Measurements from ENCODE around the gene NTRK2. TPM values are rescaled to one million over a fixed set of nuclear protein-coding genes. Genes with fewer than 3 reads are reported as not detected.

NTRK2 gene
- total RNA-seq, 2 experiments from 2014 or later, result 1.8 TPM

- Mint-ChIP-seq H3K27me3 (peaks cover 15% of the 10 kb centered on the region), H3K4me3 (no peak overlapping the region), H3K9me3 (ENCODE audit: low read depth) (no peaks in the 10 kb centered on the region), H3K27ac (no peak overlapping the region), H3K4me1 (no peaks in the 10 kb centered on the region), H3K36me3 (ENCODE audit: low read depth) (no peaks in the 10 kb centered on the region)
- ChIA-PET CTCF (interaction anchor here (1.0 kb wide), 1 partner anchor 259 kb away, joined by 3 read pairs; no protein-coding TSS in a partner anchor), POLR2A (no interaction called here)
- intact Hi-C loops (cut with DNase I, micrococcal nuclease), result loop anchor here (1.0 to 10.0 kb wide), 4 partner anchors 257 to 557 kb away; partner anchors contain the start of gene NTRK2 (in 1 of the 2)
- peak; percentile 96 for ATAC-seq
- peak; percentile 81 for DNase-seq
Measured at GRCh38 chr9:84953797-84954705, 284.5 kb downstream of the NTRK2 start.

- DNase-seq (no peak), ATAC-seq (no peak)
- no peak overlapping the region for H3K27ac Mint-ChIP-seq
- H3K36me3 Mint-ChIP-seq (ENCODE audit: low read depth), result no peaks in the 10 kb centered on the region
- H3K4me3 Mint-ChIP-seq, result no peak overlapping the region
- ChIA-PET CTCF (no interaction called here), POLR2A (no interaction called here)
- no peaks in the 10 kb centered on the region for H3K9me3 Mint-ChIP-seq (ENCODE audit: low read depth)
- H3K4me1 Mint-ChIP-seq, result no peaks in the 10 kb centered on the region
- H3K27me3 Mint-ChIP-seq, result peaks cover 15% of the 10 kb centered on the region
- intact Hi-C loops (cut with DNase I, micrococcal nuclease), result loop anchor here in 1 of 2 experiments (2.0 to 10.0 kb wide), 2 partner anchors 290 to 550 kb away; partner anchors contain the start of gene NTRK2
Measured at GRCh38 chr9:84955155-84955554, 285.6 kb downstream of the NTRK2 start.

GRCh38 chr9:84955971-84956370, 286.4 kb downstream of the NTRK2 start:
- CTCF ChIA-PET, result no interaction called here
- POLR2A ChIA-PET, result no interaction called here
- no peak overlapping the region for H3K27ac Mint-ChIP-seq
- peaks cover 15% of the 10 kb centered on the region for H3K27me3 Mint-ChIP-seq
- DNase-seq, result no peak
- H3K4me1 Mint-ChIP-seq, result no peaks in the 10 kb centered on the region
- H3K4me3 Mint-ChIP-seq, result no peak overlapping the region
- H3K36me3 Mint-ChIP-seq (ENCODE audit: low read depth), result no peaks in the 10 kb centered on the region
- intact Hi-C loops (cut with DNase I, micrococcal nuclease), result loop anchor here in 1 of 2 experiments (2.0 to 10.0 kb wide), 2 partner anchors 291 to 551 kb away; partner anchors contain the start of gene NTRK2
- no peaks in the 10 kb centered on the region for H3K9me3 Mint-ChIP-seq (ENCODE audit: low read depth)
- ATAC-seq, result no peak

GRCh38 chr9:84959339-84959738, 289.8 kb downstream of the NTRK2 start:
- CTCF ChIA-PET, result no interaction called here
- ATAC-seq, result no peak

GRCh38 chr9:84966876-84967830, 297.6 kb downstream of the NTRK2 start:
- CTCF ChIA-PET, result interaction anchor here (0.6 kb wide), 3 partner anchors 253 to 277 kb away, joined by 3 read pairs; no protein-coding TSS in a partner anchor
- Mint-ChIP-seq H3K36me3 (ENCODE audit: low read depth) (no peaks in the 10 kb centered on the region), H3K27me3 (peaks cover 8% of the 10 kb centered on the region), H3K4me1 (no peaks in the 10 kb centered on the region), H3K27ac (no peak overlapping the region), H3K4me3 (no peak overlapping the region), H3K9me3 (ENCODE audit: low read depth) (no peaks in the 10 kb centered on the region)
- no peak for DNase-seq
- no peak for ATAC-seq
- POLR2A ChIA-PET, result no interaction called here
- intact Hi-C loops (cut with DNase I, micrococcal nuclease), result no loop called here

More at GRCh38 chr9:84959339-84959738, 289.8 kb downstream of the NTRK2 start:
- POLR2A ChIA-PET, result no interaction called here
- H3K4me1 Mint-ChIP-seq, result no peaks in the 10 kb centered on the region
- no peak overlapping the region for H3K27ac Mint-ChIP-seq
- H3K9me3 Mint-ChIP-seq (ENCODE audit: low read depth), result no peaks in the 10 kb centered on the region
- intact Hi-C loops (cut with DNase I, micrococcal nuclease), result loop anchor here in 1 of 2 experiments (10.0 kb wide), 1 partner anchor 295 kb away; the partner anchor contains the start of gene NTRK2
- H3K4me3 Mint-ChIP-seq, result no peak overlapping the region
- no peaks in the 10 kb centered on the region for H3K36me3 Mint-ChIP-seq (ENCODE audit: low read depth)
- peaks cover 10% of the 10 kb centered on the region for H3K27me3 Mint-ChIP-seq
- no peak for DNase-seq

- CTCF ChIA-PET, result interaction anchor here (0.9 kb wide), 1 partner anchor 16 kb away, joined by 3 read pairs; no protein-coding TSS in a partner anchor
- no peaks in the 10 kb centered on the region for H3K9me3 Mint-ChIP-seq (ENCODE audit: low read depth)
- peaks cover 8% of the 10 kb centered on the region for H3K27me3 Mint-ChIP-seq
- no peak overlapping the region for H3K4me3 Mint-ChIP-seq
- intact Hi-C loops (cut with DNase I, micrococcal nuclease), result no loop called here
- no peak for DNase-seq
- H3K27ac Mint-ChIP-seq, result no peak overlapping the region
- no peak for ATAC-seq
- no peaks in the 10 kb centered on the region for H3K36me3 Mint-ChIP-seq (ENCODE audit: low read depth)
- POLR2A ChIA-PET, result no interaction called here
- no peaks in the 10 kb centered on the region for H3K4me1 Mint-ChIP-seq
Measured at GRCh38 chr9:84969084-84969483, 299.6 kb downstream of the NTRK2 start.

- no peaks in the 10 kb centered on the region for H3K9me3 Mint-ChIP-seq (ENCODE audit: low read depth)
- CTCF ChIA-PET, result interaction anchor here (0.9 kb wide), 1 partner anchor 15 kb away, joined by 3 read pairs; no protein-coding TSS in a partner anchor
- ATAC-seq (no peak), DNase-seq (no peak)
- intact Hi-C loops (cut with DNase I, micrococcal nuclease), result no loop called here
- peaks cover 8% of the 10 kb centered on the region for H3K27me3 Mint-ChIP-seq
- POLR2A ChIA-PET, result no interaction called here
- no peak overlapping the region for H3K27ac Mint-ChIP-seq
- no peaks in the 10 kb centered on the region for H3K4me1 Mint-ChIP-seq
- H3K4me3 Mint-ChIP-seq, result no peak overlapping the region
- no peaks in the 10 kb centered on the region for H3K36me3 Mint-ChIP-seq (ENCODE audit: low read depth)
Measured at GRCh38 chr9:84969736-84970135, 300.2 kb downstream of the NTRK2 start.

- POLR2A ChIA-PET, result no interaction called here
- ATAC-seq (no peak), DNase-seq (no peak)
- no peak overlapping the region for H3K27ac Mint-ChIP-seq
- H3K36me3 Mint-ChIP-seq (ENCODE audit: low read depth), result no peaks in the 10 kb centered on the region
- no peaks in the 10 kb centered on the region for H3K9me3 Mint-ChIP-seq (ENCODE audit: low read depth)
- H3K27me3 Mint-ChIP-seq, result peaks cover 6% of the 10 kb centered on the region
- H3K4me1 Mint-ChIP-seq, result no peaks in the 10 kb centered on the region
- no peak overlapping the region for H3K4me3 Mint-ChIP-seq
- CTCF ChIA-PET, result no interaction called here
- intact Hi-C loops (cut with DNase I, micrococcal nuclease), result no loop called here
Measured at GRCh38 chr9:84970432-84970831, 300.9 kb downstream of the NTRK2 start.

- Mint-ChIP-seq H3K4me3 (no peak overlapping the region), H3K4me1 (no peaks in the 10 kb centered on the region), H3K36me3 (ENCODE audit: low read depth) (no peaks in the 10 kb centered on the region), H3K9me3 (ENCODE audit: low read depth) (no peaks in the 10 kb centered on the region), H3K27me3 (peaks cover 4% of the 10 kb centered on the region), H3K27ac (no peak overlapping the region)
- ChIA-PET CTCF (interaction anchor here (0.7 kb wide), 1 partner anchor 548 kb away, joined by 3 read pairs; no protein-coding TSS in a partner anchor), POLR2A (no interaction called here)
- DNase-seq (no peak), ATAC-seq (no peak)
- intact Hi-C loops (cut with DNase I, micrococcal nuclease), result no loop called here
Measured at GRCh38 chr9:84971571-84971970, 302.0 kb downstream of the NTRK2 start.

GRCh38 chr9:84974258-84974657, 304.7 kb downstream of the NTRK2 start:
- Mint-ChIP-seq H3K9me3 (ENCODE audit: low read depth) (no peaks in the 10 kb centered on the region), H3K4me1 (no peaks in the 10 kb centered on the region), H3K4me3 (no peak overlapping the region), H3K27me3 (peaks cover 4% of the 10 kb centered on the region), H3K27ac (no peak overlapping the region), H3K36me3 (ENCODE audit: low read depth) (no peaks in the 10 kb centered on the region)
- no peak for ATAC-seq
- intact Hi-C loops (cut with DNase I, micrococcal nuclease), result no loop called here
- no peak for DNase-seq
- CTCF ChIA-PET, result no interaction called here
- POLR2A ChIA-PET, result no interaction called here

- H3K4me3 Mint-ChIP-seq, result no peak overlapping the region
- intact Hi-C loops (cut with DNase I, micrococcal nuclease), result no loop called here
- ChIA-PET CTCF (no interaction called here), POLR2A (no interaction called here)
- H3K9me3 Mint-ChIP-seq (ENCODE audit: low read depth), result no peaks in the 10 kb centered on the region
- DNase-seq, result no peak
- no peaks in the 10 kb centered on the region for H3K4me1 Mint-ChIP-seq
- no peak for ATAC-seq
- no peaks in the 10 kb centered on the region for H3K36me3 Mint-ChIP-seq (ENCODE audit: low read depth)
- no peak overlapping the region for H3K27ac Mint-ChIP-seq
- peaks cover 4% of the 10 kb centered on the region for H3K27me3 Mint-ChIP-seq
Measured at GRCh38 chr9:84974855-84975254, 305.3 kb downstream of the NTRK2 start.
